HUES48 (cell line): ENCODE data around the gene FAM174A.
A peak's percentile ranks its signal among the peaks of the same experiment; 100 is the strongest.

Source experiments
- H3K27ac ChIP-seq: one replicate; pipeline ENCODE4 v1.7.0; 2013; ENCODE audit warnings: low read depth, low read length, inconsistent platforms
- H3K27me3 ChIP-seq: 2 replicates; pipeline ENCODE4 v1.6.1; 2013; ENCODE audit warnings: mild to moderate bottlenecking, low read length; ENCODE audit not compliant: control insufficient read depth, insufficient read depth
- H3K36me3 ChIP-seq: 2 replicates; pipeline ENCODE4 v1.6.1; 2013; ENCODE audit warnings: low read length; ENCODE audit not compliant: control insufficient read depth, insufficient read depth
- H3K4me1 ChIP-seq: 2 replicates; pipeline ENCODE4 v1.6.1; 2013; ENCODE audit warnings: mild to moderate bottlenecking, low read length; ENCODE audit not compliant: control insufficient read depth, insufficient read depth
- H3K4me3 ChIP-seq: 2 replicates; pipeline ENCODE4 v1.5.1; 2013; ENCODE audit warnings: mild to moderate bottlenecking, low read depth, low read length
- H3K9ac ChIP-seq: 2 replicates; pipeline ENCODE4 v1.6.1; 2013; ENCODE audit warnings: mild to moderate bottlenecking, low read depth, low read length, moderate library complexity
- H3K9me3 ChIP-seq: 2 replicates; pipeline ENCODE4 v1.6.1; 2013; ENCODE audit warnings: low read length; ENCODE audit not compliant: control insufficient read depth, insufficient read depth

FAM174A gene

GRCh38 chr5:100535060-100536005, at the start of gene FAM174A:
FAM174A (plus strand) TSS chr5:100535374; CDS start chr5:100535531, 157 bp downstream.
- H3K9me3 ChIP-seq, result peaks cover 13% of the 10 kb centered on the region; the same call in 1 of the 2 replicates
- H3K27me3 ChIP-seq, result no peaks in the 10 kb centered on the region
- peak within 1 kb of the TSS; percentile 59 for H3K27ac ChIP-seq

GRCh38 chr5:100493996-100494395, 41.2 kb upstream of the FAM174A start:
- Histone ChIP-seq H3K4me1 (no peaks in the 10 kb centered on the region), H3K4me3 (no peak overlapping the region), H3K9me3 (peaks cover 2% of the 10 kb centered on the region), H3K36me3 (no peaks in the 10 kb centered on the region), H3K27ac (no peak overlapping the region), H3K27me3 (no peaks in the 10 kb centered on the region), H3K9ac (no peak overlapping the region)

More at GRCh38 chr5:100535060-100536005, at the start of gene FAM174A:
- Histone ChIP-seq H3K9ac (peak within 1 kb of the TSS; percentile 89), H3K4me3 (peak within 1 kb of the TSS; percentile 93), H3K36me3 (no peaks in the 10 kb centered on the region), H3K4me1 (no peaks in the 10 kb centered on the region)

- no peak overlapping the region for H3K27ac ChIP-seq
- H3K4me1 ChIP-seq, result no peaks in the 10 kb centered on the region
- H3K9me3 ChIP-seq, result no peaks in the 10 kb centered on the region
- no peaks in the 10 kb centered on the region for H3K36me3 ChIP-seq
- no peak overlapping the region for H3K4me3 ChIP-seq
- no peaks in the 10 kb centered on the region for H3K27me3 ChIP-seq
- no peak overlapping the region for H3K9ac ChIP-seq
Measured at GRCh38 chr5:100496296-100496695, 38.9 kb upstream of the FAM174A start.

- H3K4me3 ChIP-seq, result no peak overlapping the region
- H3K9ac ChIP-seq, result no peak overlapping the region
- H3K36me3 ChIP-seq, result no peaks in the 10 kb centered on the region
- no peak overlapping the region for H3K27ac ChIP-seq
- no peaks in the 10 kb centered on the region for H3K4me1 ChIP-seq
- no peaks in the 10 kb centered on the region for H3K9me3 ChIP-seq
- H3K27me3 ChIP-seq, result no peaks in the 10 kb centered on the region
Measured at GRCh38 chr5:100502684-100503083, 32.5 kb upstream of the FAM174A start.

- Histone ChIP-seq H3K27me3 (no peaks in the 10 kb centered on the region), H3K4me3 (no peak overlapping the region)
Measured at GRCh38 chr5:100505984-100506670, 29.0 kb upstream of the FAM174A start.

GRCh38 chr5:100516285-100516684, 18.9 kb upstream of the FAM174A start:
- H3K4me3 ChIP-seq, result no peak overlapping the region
- no peaks in the 10 kb centered on the region for H3K36me3 ChIP-seq
- H3K9ac ChIP-seq, result no peak overlapping the region
- H3K4me1 ChIP-seq, result no peaks in the 10 kb centered on the region
- H3K9me3 ChIP-seq, result no peaks in the 10 kb centered on the region
- H3K27me3 ChIP-seq, result no peaks in the 10 kb centered on the region
- H3K27ac ChIP-seq, result no peak overlapping the region

More at GRCh38 chr5:100505984-100506670, 29.0 kb upstream of the FAM174A start:
- Histone ChIP-seq H3K9me3 (no peaks in the 10 kb centered on the region), H3K4me1 (no peaks in the 10 kb centered on the region), H3K9ac (no peak overlapping the region), H3K27ac (no peak overlapping the region), H3K36me3 (no peaks in the 10 kb centered on the region)

- Histone ChIP-seq H3K9me3 (no peaks in the 10 kb centered on the region), H3K4me3 (no peak overlapping the region), H3K36me3 (no peaks in the 10 kb centered on the region), H3K27me3 (no peaks in the 10 kb centered on the region), H3K9ac (no peak overlapping the region), H3K4me1 (no peaks in the 10 kb centered on the region), H3K27ac (no peak overlapping the region)
Measured at GRCh38 chr5:100517301-100517974, 17.7 kb upstream of the FAM174A start.

GRCh38 chr5:100518377-100518776, 16.8 kb upstream of the FAM174A start:
- Histone ChIP-seq H3K9ac (no peak overlapping the region), H3K27me3 (no peaks in the 10 kb centered on the region), H3K4me1 (no peaks in the 10 kb centered on the region), H3K4me3 (no peak overlapping the region), H3K9me3 (no peaks in the 10 kb centered on the region), H3K27ac (no peak overlapping the region), H3K36me3 (no peaks in the 10 kb centered on the region)

GRCh38 chr5:100519075-100519474, 16.1 kb upstream of the FAM174A start:
- H3K9ac ChIP-seq, result no peak overlapping the region
- no peaks in the 10 kb centered on the region for H3K4me1 ChIP-seq
- no peaks in the 10 kb centered on the region for H3K36me3 ChIP-seq
- H3K27ac ChIP-seq, result no peak overlapping the region
- H3K27me3 ChIP-seq, result no peaks in the 10 kb centered on the region
- no peaks in the 10 kb centered on the region for H3K9me3 ChIP-seq
- H3K4me3 ChIP-seq, result no peak overlapping the region

- Histone ChIP-seq H3K4me3 (no peak overlapping the region), H3K9me3 (no peaks in the 10 kb centered on the region), H3K36me3 (no peaks in the 10 kb centered on the region), H3K4me1 (no peaks in the 10 kb centered on the region), H3K27me3 (no peaks in the 10 kb centered on the region), H3K9ac (no peak overlapping the region), H3K27ac (no peak overlapping the region)
Measured at GRCh38 chr5:100520348-100520747, 14.8 kb upstream of the FAM174A start.
